Epithelial cell of prostate (primary cell): ENCODE results near the gene RIC1.

Experiments
- DNase-seq: peaks from one replicate; pipeline ENCODE4 v3.0.0-alpha.2; 2011; ENCODE audit warnings: low read depth, low spot score
- H3K27ac ChIP-seq: fragments of 450-650 bp; 2 replicates; pipeline ENCODE4 v1.5.1; 2017; ENCODE audit warnings: mild to moderate bottlenecking

RIC1 gene

GRCh38 chr9:5813824-5814223 is 184.9 kb downstream of the RIC1 start:
- peak overlapping the region; percentile 57 for H3K27ac ChIP-seq
- DNase-seq = peak; percentile 46

GRCh38 chr9:5815461-5815860 is 186.6 kb downstream of the RIC1 start:
- DNase-seq = no peak

GRCh38 chr9:5817862-5818261 is 189.0 kb downstream of the RIC1 start:
- DNase-seq = peak; percentile 52
- peak overlapping the region; percentile 71 for H3K27ac ChIP-seq

More at GRCh38 chr9:5815461-5815860, 186.6 kb downstream of the RIC1 start:
- H3K27ac ChIP-seq = peak overlapping the region; percentile 5

- peak overlapping the region; percentile 71 for H3K27ac ChIP-seq
- no peak for DNase-seq
These were observed 189.7 kb downstream of the RIC1 start for GRCh38 chr9:5818424-5819142.

- peak overlapping the region; percentile 71 for H3K27ac ChIP-seq
- DNase-seq = no peak
These were observed 190.3 kb downstream of the RIC1 start for GRCh38 chr9:5819174-5819573.

GRCh38 chr9:5820425-5820824 is 191.5 kb downstream of the RIC1 start:
- H3K27ac ChIP-seq = no peak overlapping the region
- DNase-seq = no peak

- no peak for DNase-seq
- no peak overlapping the region for H3K27ac ChIP-seq
These were observed 196.3 kb downstream of the RIC1 start for GRCh38 chr9:5825223-5825622.
